ENCODE results near the gene SLC2A5.
"Not testable (repeated sequence)": the region's sequence is repeated elsewhere in the genome, so short reads cannot be mapped to it uniquely, and the experiment has no call there.

SLC2A5 gene

DNA sequence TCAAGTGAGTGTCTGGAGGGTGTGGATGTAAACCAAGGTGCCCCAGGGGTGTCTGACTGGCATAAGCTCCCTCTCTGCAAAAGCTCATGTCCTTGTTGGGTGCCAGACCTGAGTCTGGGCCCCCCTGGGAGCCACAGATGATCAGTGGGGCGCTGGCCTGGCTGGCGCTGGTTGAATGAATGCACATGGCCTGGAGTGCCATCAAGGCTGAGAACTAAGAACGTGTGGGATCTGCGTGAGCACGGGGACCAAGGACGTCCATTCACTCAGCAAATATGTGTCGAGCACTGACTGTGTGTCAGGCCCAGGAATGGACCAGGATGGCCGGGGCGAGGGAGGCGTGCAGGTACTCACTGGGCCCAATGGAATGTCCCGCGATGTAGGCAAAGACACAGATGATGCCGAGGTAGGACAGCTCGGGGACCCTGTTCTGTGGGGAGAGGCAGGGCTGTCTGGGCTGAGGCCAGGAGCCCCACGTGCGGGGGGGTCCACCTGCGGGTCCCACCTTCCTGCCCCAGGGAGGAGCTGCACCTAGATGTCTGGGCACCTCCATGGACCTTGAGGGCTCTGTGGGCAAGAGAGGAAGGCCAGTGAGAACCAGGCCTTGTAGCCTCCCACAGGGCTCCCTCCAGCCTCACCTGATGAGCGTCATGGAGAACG lies 62.3 kb downstream of the SLC2A5 start:
- H3K4me3 ChIP-seq (ENCODE audit: low read length), result no peak overlapping the region
- no peaks in the 10 kb centered on the region for H3K9me3 ChIP-seq (ENCODE audit: control insufficient read depth, low read depth, low read length)
- peaks cover 6% of the 10 kb centered on the region for H3K27me3 ChIP-seq (ENCODE audit: control insufficient read depth, insufficient read depth, low read length)
- no peaks in the 10 kb centered on the region for H3K4me1 ChIP-seq (ENCODE audit: control insufficient read depth, low read depth, low read length)
- no peaks in the 10 kb centered on the region for H3K36me3 ChIP-seq (ENCODE audit: control insufficient read depth, low read depth, low read length)
- no peak overlapping the region for H3K27ac ChIP-seq (ENCODE audit: low read length)
- H3K9ac ChIP-seq (ENCODE audit: low read length), result no peak overlapping the region

DNA sequence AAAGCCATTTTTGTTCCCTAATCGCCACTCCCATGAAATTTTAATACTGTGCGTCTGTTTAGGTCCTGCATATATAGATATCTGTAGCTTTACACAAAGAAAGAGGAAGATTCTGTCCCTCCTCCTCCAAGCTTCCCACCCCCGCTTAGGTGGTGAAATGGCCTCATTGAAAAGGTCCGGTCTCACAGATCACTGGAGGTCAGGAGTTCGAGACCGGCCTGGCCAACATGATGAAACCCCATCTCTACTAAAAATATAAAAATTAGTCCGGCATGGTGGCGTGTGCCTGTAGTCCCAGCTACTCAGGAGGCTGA lies 64.1 kb downstream of the SLC2A5 start:
- H3K27me3 ChIP-seq (ENCODE audit: control insufficient read depth, insufficient read depth, low read length), result peaks cover 6% of the 10 kb centered on the region
- H3K4me3 ChIP-seq (ENCODE audit: low read length), result no peak overlapping the region
- no peak overlapping the region for H3K9ac ChIP-seq (ENCODE audit: low read length)
- H3K27ac ChIP-seq (ENCODE audit: low read length), result no peak overlapping the region
- no peaks in the 10 kb centered on the region for H3K4me1 ChIP-seq (ENCODE audit: control insufficient read depth, low read depth, low read length)
- no peaks in the 10 kb centered on the region for H3K9me3 ChIP-seq (ENCODE audit: control insufficient read depth, low read depth, low read length)
- H3K36me3 ChIP-seq (ENCODE audit: control insufficient read depth, low read depth, low read length), result no peaks in the 10 kb centered on the region

DNA sequence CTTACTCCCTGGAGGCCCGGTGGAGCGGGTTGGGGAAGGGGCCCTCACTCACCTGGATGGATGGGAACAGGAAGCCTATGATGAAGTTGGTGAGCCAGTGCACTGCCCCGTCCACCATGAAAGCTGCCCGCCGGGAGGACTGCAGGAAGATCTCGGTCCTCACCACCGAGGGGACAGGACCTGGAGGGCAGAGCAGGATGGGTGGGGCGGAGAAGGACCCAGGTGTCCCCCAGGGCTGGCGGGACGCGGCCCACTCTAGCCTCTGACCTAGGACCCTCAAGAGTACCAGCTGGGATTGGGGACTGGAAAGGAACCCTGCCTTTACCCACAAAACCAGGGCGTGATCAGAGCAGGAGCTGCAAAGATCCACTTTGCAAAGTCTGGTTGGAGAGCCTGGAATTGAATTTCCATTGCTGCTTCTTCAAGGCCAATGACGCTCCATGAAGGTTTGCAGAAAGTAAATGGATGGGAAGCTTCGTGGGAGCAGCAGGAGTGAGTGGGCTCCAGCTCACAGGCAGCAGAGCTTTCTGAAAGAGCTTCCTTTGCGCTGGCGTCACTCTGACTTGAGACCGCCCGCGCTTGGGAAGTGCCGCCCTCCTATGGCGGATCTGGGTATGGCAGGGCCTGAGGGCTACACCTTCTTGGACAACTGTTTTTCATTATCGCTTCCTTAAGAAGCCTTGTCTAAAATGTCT lies 64.6 kb downstream of the SLC2A5 start:
- no peak overlapping the region for H3K9ac ChIP-seq (ENCODE audit: low read length)
- no peaks in the 10 kb centered on the region for H3K4me1 ChIP-seq (ENCODE audit: control insufficient read depth, low read depth, low read length)
- no peaks in the 10 kb centered on the region for H3K36me3 ChIP-seq (ENCODE audit: control insufficient read depth, low read depth, low read length)

DNA sequence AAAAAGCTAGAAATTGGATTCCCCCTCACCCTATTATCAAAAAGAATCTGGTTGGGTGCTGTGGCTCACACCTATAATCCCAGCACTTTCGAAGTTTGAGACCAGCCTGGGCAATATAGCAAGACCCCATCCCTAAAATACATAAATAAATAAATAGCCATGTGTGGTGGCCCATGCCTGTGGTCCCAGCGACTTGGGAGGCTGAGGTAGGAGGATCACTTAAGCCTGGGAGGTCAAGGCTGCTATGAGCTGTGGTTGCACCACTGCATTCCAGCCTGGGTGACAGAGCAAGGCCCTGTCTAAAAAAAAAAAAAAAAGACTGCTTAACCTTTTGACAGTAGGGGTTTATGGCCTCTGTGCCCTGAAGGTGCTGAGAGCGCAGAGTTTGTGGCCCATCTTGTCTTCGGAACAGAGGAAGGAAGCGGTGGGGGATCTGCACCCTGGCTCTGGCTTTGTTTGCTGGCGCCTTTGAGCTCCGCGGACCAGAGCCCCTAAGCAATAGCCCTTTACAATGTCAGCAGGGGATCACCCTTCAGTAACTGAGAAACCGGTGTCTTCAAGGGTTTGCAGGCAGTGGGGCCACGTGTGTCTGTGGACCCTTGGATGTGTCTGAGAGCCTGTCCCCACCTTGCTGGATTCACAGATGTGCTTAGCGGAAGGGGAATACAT lies 65.3 kb downstream of the SLC2A5 start:
- H3K27ac ChIP-seq (ENCODE audit: low read length), result no peak overlapping the region
- H3K36me3 ChIP-seq (ENCODE audit: control insufficient read depth, low read depth, low read length), result no peaks in the 10 kb centered on the region
- no peaks in the 10 kb centered on the region for H3K4me1 ChIP-seq (ENCODE audit: control insufficient read depth, low read depth, low read length)
- H3K27me3 ChIP-seq (ENCODE audit: control insufficient read depth, insufficient read depth, low read length), result peaks cover 6% of the 10 kb centered on the region
- no peaks in the 10 kb centered on the region for H3K9me3 ChIP-seq (ENCODE audit: control insufficient read depth, low read depth, low read length)
- H3K9ac ChIP-seq (ENCODE audit: low read length), result no peak overlapping the region
- H3K4me3 ChIP-seq (ENCODE audit: low read length), result no peak overlapping the region

More for the DNA sequence above, 64.6 kb downstream of the SLC2A5 start:
- Histone ChIP-seq H3K4me3 (ENCODE audit: low read length) (no peak overlapping the region), H3K27me3 (ENCODE audit: control insufficient read depth, insufficient read depth, low read length) (peaks cover 6% of the 10 kb centered on the region), H3K9me3 (ENCODE audit: control insufficient read depth, low read depth, low read length) (no peaks in the 10 kb centered on the region), H3K27ac (ENCODE audit: low read length) (no peak overlapping the region)

- not testable (repeated sequence) for H3K4me1 ChIP-seq (ENCODE audit: control insufficient read depth, low read depth, low read length); H3K27ac ChIP-seq (ENCODE audit: low read length); H3K9ac ChIP-seq (ENCODE audit: low read length); H3K4me3 ChIP-seq (ENCODE audit: low read length); H3K27me3 ChIP-seq (ENCODE audit: control insufficient read depth, insufficient read depth, low read length); H3K36me3 ChIP-seq (ENCODE audit: control insufficient read depth, low read depth, low read length); H3K9me3 ChIP-seq (ENCODE audit: control insufficient read depth, low read depth, low read length)
These were observed 67.2 kb downstream of the SLC2A5 start for GRCh38 chr1:9002215-9002560.

DNA sequence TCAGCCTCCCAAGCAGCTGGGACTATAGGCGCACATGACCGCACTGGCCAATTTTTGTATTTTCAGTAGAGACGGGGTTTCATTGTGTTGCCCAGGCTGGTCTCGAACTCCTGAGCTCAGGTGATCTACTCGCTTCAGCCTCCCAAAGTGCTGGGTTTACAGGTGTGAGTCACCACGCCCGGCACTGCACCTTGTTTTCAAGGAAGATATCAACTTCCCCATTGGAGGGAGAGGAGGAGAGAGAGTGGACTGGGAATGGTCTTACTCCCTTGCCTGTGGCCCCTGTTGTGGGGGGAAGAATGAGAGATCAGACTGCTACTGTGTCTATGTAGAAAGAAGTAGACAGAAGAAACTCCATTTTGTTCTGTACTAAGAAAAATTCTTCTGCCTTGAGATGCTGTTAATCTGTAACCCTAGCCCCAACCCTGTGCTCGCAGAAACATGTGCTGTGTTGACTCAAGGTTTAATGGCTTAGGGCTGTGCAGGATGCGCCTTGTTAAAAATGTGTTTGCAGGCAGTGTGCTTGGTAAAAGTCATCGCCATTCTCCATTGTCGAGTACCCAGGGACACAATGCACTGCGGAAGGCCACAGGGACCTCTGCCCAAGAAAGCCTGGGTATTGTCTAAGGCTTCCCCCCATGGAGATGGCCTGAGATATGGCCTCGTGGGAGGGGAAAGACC lies 67.8 kb downstream of the SLC2A5 start:
- not testable (repeated sequence) for H3K9me3 ChIP-seq (ENCODE audit: control insufficient read depth, low read depth, low read length); H3K27ac ChIP-seq (ENCODE audit: low read length); H3K9ac ChIP-seq (ENCODE audit: low read length); H3K36me3 ChIP-seq (ENCODE audit: control insufficient read depth, low read depth, low read length); H3K4me3 ChIP-seq (ENCODE audit: low read length); H3K4me1 ChIP-seq (ENCODE audit: control insufficient read depth, low read depth, low read length); H3K27me3 ChIP-seq (ENCODE audit: control insufficient read depth, insufficient read depth, low read length)

GRCh38 chr1:8993962-8994675 lies 75.3 kb downstream of the SLC2A5 start:
- H3K9ac ChIP-seq (ENCODE audit: low read length); H3K36me3 ChIP-seq (ENCODE audit: control insufficient read depth, low read depth, low read length); H3K27me3 ChIP-seq (ENCODE audit: control insufficient read depth, insufficient read depth, low read length); H3K4me1 ChIP-seq (ENCODE audit: control insufficient read depth, low read depth, low read length); H3K4me3 ChIP-seq (ENCODE audit: low read length); H3K27ac ChIP-seq (ENCODE audit: low read length); H3K9me3 ChIP-seq (ENCODE audit: control insufficient read depth, low read depth, low read length): not testable (repeated sequence)

- Histone ChIP-seq H3K27me3 (ENCODE audit: control insufficient read depth, insufficient read depth, low read length) (no peaks in the 10 kb centered on the region), H3K9ac (ENCODE audit: low read length) (no peak overlapping the region), H3K9me3 (ENCODE audit: control insufficient read depth, low read depth, low read length) (no peaks in the 10 kb centered on the region), H3K36me3 (ENCODE audit: control insufficient read depth, low read depth, low read length) (no peaks in the 10 kb centered on the region), H3K4me3 (ENCODE audit: low read length) (no peak overlapping the region), H3K27ac (ENCODE audit: low read length) (no peak overlapping the region), H3K4me1 (ENCODE audit: control insufficient read depth, low read depth, low read length) (no peaks in the 10 kb centered on the region)
These were observed 76.3 kb downstream of the SLC2A5 start for GRCh38 chr1:8992936-8993687.

- Histone ChIP-seq H3K36me3 (ENCODE audit: control insufficient read depth, low read depth, low read length) (no peaks in the 10 kb centered on the region), H3K27me3 (ENCODE audit: control insufficient read depth, insufficient read depth, low read length) (no peaks in the 10 kb centered on the region), H3K4me1 (ENCODE audit: control insufficient read depth, low read depth, low read length) (no peaks in the 10 kb centered on the region), H3K9ac (ENCODE audit: low read length) (no peak overlapping the region), H3K4me3 (ENCODE audit: low read length) (no peak overlapping the region), H3K27ac (ENCODE audit: low read length) (no peak overlapping the region), H3K9me3 (ENCODE audit: control insufficient read depth, low read depth, low read length) (no peaks in the 10 kb centered on the region)
These were observed 79.6 kb downstream of the SLC2A5 start for GRCh38 chr1:8989821-8990220.

DNA sequence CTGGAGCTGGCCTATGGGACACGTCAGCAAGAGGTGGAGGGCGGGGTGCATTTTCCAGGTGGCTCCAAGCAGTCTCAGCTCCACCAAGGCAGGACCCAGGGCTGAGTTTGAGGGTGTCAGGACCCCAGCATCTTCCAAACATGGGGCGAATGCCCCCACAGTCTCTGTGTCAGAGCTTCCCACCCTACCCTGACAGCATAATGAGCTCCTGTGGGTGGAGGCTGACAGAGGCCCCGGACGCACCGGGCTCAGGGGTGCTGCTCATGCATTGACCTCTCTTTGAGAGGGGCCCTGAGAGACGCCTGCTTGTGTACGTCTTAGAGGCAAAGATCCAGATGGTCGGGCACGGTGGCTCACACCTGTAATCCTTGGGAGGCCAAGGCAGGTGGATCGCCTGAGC lies 80.4 kb downstream of the SLC2A5 start:
- Histone ChIP-seq H3K27me3 (ENCODE audit: control insufficient read depth, insufficient read depth, low read length) (no peaks in the 10 kb centered on the region), H3K9ac (ENCODE audit: low read length) (no peak overlapping the region), H3K4me1 (ENCODE audit: control insufficient read depth, low read depth, low read length) (no peaks in the 10 kb centered on the region), H3K9me3 (ENCODE audit: control insufficient read depth, low read depth, low read length) (no peaks in the 10 kb centered on the region), H3K36me3 (ENCODE audit: control insufficient read depth, low read depth, low read length) (no peaks in the 10 kb centered on the region), H3K27ac (ENCODE audit: low read length) (no peak overlapping the region), H3K4me3 (ENCODE audit: low read length) (no peak overlapping the region)

DNA sequence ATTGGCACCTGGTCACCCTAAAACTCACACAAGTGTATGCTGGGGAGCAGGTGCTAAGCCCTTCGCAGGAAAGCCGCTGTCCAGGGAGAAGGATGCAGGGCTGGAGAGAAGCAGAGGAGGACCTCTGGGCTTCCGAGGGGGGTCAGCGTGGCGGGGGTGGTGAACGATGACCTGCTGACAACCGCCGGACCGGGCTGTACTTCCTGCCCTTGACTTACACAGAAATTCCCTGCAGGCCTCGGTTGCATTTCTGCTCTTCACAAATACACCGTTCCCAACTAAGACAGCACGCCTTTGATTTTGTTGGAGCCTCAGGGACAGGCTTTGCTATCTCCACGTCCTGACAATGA lies 80.8 kb downstream of the SLC2A5 start:
- no peaks in the 10 kb centered on the region for H3K27me3 ChIP-seq (ENCODE audit: control insufficient read depth, insufficient read depth, low read length)
- H3K4me1 ChIP-seq (ENCODE audit: control insufficient read depth, low read depth, low read length), result no peaks in the 10 kb centered on the region
- H3K9ac ChIP-seq (ENCODE audit: low read length), result no peak overlapping the region
- H3K4me3 ChIP-seq (ENCODE audit: low read length), result no peak overlapping the region
- no peak overlapping the region for H3K27ac ChIP-seq (ENCODE audit: low read length)
- no peaks in the 10 kb centered on the region for H3K36me3 ChIP-seq (ENCODE audit: control insufficient read depth, low read depth, low read length)
- H3K9me3 ChIP-seq (ENCODE audit: control insufficient read depth, low read depth, low read length), result no peaks in the 10 kb centered on the region
